HCT116 (cell line): ENCODE measurements around the gene RABEPK. TPM values are rescaled to one million over a fixed set of nuclear protein-coding genes. Genes with fewer than 3 reads are reported as not detected.
A peak's percentile ranks its signal among the peaks of the same experiment; 100 is the strongest.

Source experiments
- ATAC-seq: fragments of 200-7000 bp; cut with Tn5 transposase; 2 replicates; pipeline ENCODE4 v1.9.1; 2020; ENCODE audit warnings: mild to moderate bottlenecking, moderate library complexity
- BruUV-seq: library from RNA; stranded (reverse); fragments of 400-500 nt; replicated peaks from 2 replicates; lab custom pipeline; 2021; lab: Mats Ljungman, UMichigan
- CTCF ChIA-PET: fragments of 300-600 bp; sonication (Branson Sonifier 250); formaldehyde crosslinking; loops from one replicate; lab custom pipeline; 2021; ENCODE audit warnings: antibody characterized with exemption; lab: Charles Lee
- POLR2A ChIA-PET: fragments of 300-600, 350-600 bp; sonication (Branson Sonifier 250); formaldehyde crosslinking; loops from one replicate; lab custom pipeline; 2021; ENCODE audit warnings: antibody characterized with exemption; lab: Charles Lee
- RAD21 ChIA-PET, 2 experiments: fragments of 300-600 bp; sonication (Branson Sonifier 250); formaldehyde crosslinking; loops; one replicate each; lab custom pipeline; 2023; ENCODE audit warnings: low total read pairs in 2 of 2; ENCODE audit not compliant: uncharacterized antibody in 2 of 2, unreplicated experiment in 2 of 2, low non-redundant PET in 1 of 2; lab: Charles Lee
- DNase-seq: peaks from one replicate; pipeline ENCODE4 v3.0.0-alpha.2; 2010; ENCODE audit warnings: low read depth, low spot score
- H2AFZ ChIP-seq: fragments of 200-600 bp; shearing (Covaris generic), sonication (generic); 2 replicates; pipeline ENCODE4 v1.6.1; 2017; ENCODE audit warnings: low read depth, mixed run types, mixed read lengths, antibody characterized with exemption, low read length; ENCODE audit not compliant: poor library complexity, severe bottlenecking
- H3K27ac ChIP-seq: 2 replicates; pipeline ENCODE4 v1.5.1; 2012; ENCODE audit warnings: low read depth, low read length
- H3K27me3 ChIP-seq: fragments of 200-600 bp; sonication (generic); 2 replicates; pipeline ENCODE4 v1.6.1; 2016; ENCODE audit warnings: mixed run types, low read length, mixed read lengths; ENCODE audit not compliant: insufficient read depth
- H3K36me3 ChIP-seq, 2 experiments: fragments of 200-500 bp in 1 of 2; fragments of 200-600 bp in 1 of 2; sonication (Bioruptor generic) in 1 of 2; sonication (generic) in 1 of 2; 2 replicates each; pipeline versions ENCODE4 v1.5.1 to v1.6.1; 2014 to 2016; ENCODE audit warnings: low read length in 2 of 2, inconsistent platforms in 1 of 2, mixed read lengths in 1 of 2, mixed run types in 1 of 2; ENCODE audit not compliant: insufficient read depth in 2 of 2, control insufficient read depth in 1 of 2
- H3K4me1 ChIP-seq, 2 experiments: fragments of 200-600 bp in 1 of 2; sonication (generic) in 1 of 2; 2 replicates each; pipeline versions ENCODE4 v1.5.1 to v1.6.1; 2012 to 2017; ENCODE audit warnings: low read length in 2 of 2, inconsistent platforms in 1 of 2, mild to moderate bottlenecking in 1 of 2, mixed read lengths in 1 of 2, mixed run types in 1 of 2, moderate library complexity in 1 of 2; ENCODE audit not compliant: insufficient read depth in 2 of 2, control insufficient read depth in 1 of 2
- H3K4me2 ChIP-seq: fragments of 200-600 bp; sonication (generic); 2 replicates; pipeline ENCODE4 v1.6.1; 2017; ENCODE audit warnings: mixed run types, low read length, mixed read lengths
- H3K4me3 ChIP-seq, 2 experiments: fragments of 200-600 bp in 1 of 2; sonication (generic) in 1 of 2; replicated peaks in 1 of 2; 2 replicates each; pipeline ENCODE4 v1.5.1; 2011 to 2016; ENCODE audit warnings: low read length in 2 of 2, control low read depth in 1 of 2, low read depth in 1 of 2, mild to moderate bottlenecking in 1 of 2, mixed read lengths in 1 of 2, mixed run types in 1 of 2
- H3K79me2 ChIP-seq: fragments of 200-600 bp; sonication (generic); 2 replicates; pipeline ENCODE4 v1.6.1; 2017; ENCODE audit warnings: mild to moderate bottlenecking, mixed run types, low read length, moderate library complexity, mixed read lengths; ENCODE audit not compliant: insufficient read depth
- H3K9ac ChIP-seq: fragments of 200-600 bp; sonication (generic); 2 replicates; pipeline ENCODE4 v1.6.1; 2016; ENCODE audit warnings: low read length, mixed read lengths
- H3K9me2 ChIP-seq: fragments of 200-600 bp; sonication (generic), shearing (Covaris generic); 2 replicates; pipeline ENCODE4 v1.6.1; 2017; ENCODE audit warnings: mixed run types, mild to moderate bottlenecking, moderate library complexity; ENCODE audit not compliant: insufficient read depth
- H3K9me3 ChIP-seq, 2 experiments: fragments of 200-500 bp in 1 of 2; fragments of 200-600 bp in 1 of 2; sonication (Bioruptor generic) in 1 of 2; sonication (generic) in 1 of 2; 2 replicates each; pipeline ENCODE4 v1.6.1; 2014 to 2017; ENCODE audit warnings: low read length in 2 of 2, mixed read lengths in 2 of 2, inconsistent platforms in 1 of 2, low read depth in 1 of 2, mild to moderate bottlenecking in 1 of 2, mixed run types in 1 of 2, moderate library complexity in 1 of 2; ENCODE audit not compliant: control insufficient read depth in 1 of 2, insufficient read depth in 1 of 2
- H4K20me1 ChIP-seq: fragments of 200-600 bp; sonication (generic), shearing (Covaris generic); 2 replicates; pipeline ENCODE4 v1.6.1; 2017; ENCODE audit warnings: mixed run types, mild to moderate bottlenecking, moderate library complexity; ENCODE audit not compliant: insufficient read depth
- CEBPB ChIP-seq: IDR thresholded peaks from 2 replicates; pipeline ENCODE4 v1.6.1; 2012; ENCODE audit warnings: low read depth
- ELF1 ChIP-seq: IDR thresholded peaks from 2 replicates; pipeline ENCODE4 v1.6.1; 2012; ENCODE audit warnings: low read depth, borderline replicate concordance
- FOSL1 ChIP-seq: IDR thresholded peaks from 2 replicates; pipeline ENCODE4 v1.6.1; 2012; ENCODE audit warnings: low read depth
- JUND ChIP-seq: IDR thresholded peaks from 2 replicates; pipeline ENCODE4 v1.6.1; 2012
- MAX ChIP-seq: IDR thresholded peaks from 2 replicates; pipeline ENCODE4 v1.6.1; 2012
- POLR2A ChIP-seq: IDR thresholded peaks from 2 replicates; pipeline ENCODE4 v1.7.0; 2011; ENCODE audit warnings: borderline replicate concordance; ENCODE audit not compliant: insufficient read depth, insufficient read length; ENCODE audit errors: extremely low read depth
- POLR2AphosphoS5 ChIP-seq: IDR thresholded peaks from 2 replicates; pipeline ENCODE4 v1.6.1; 2011; ENCODE audit warnings: mild to moderate bottlenecking, low read depth, low read length, moderate library complexity
- RAD21 ChIP-seq: IDR thresholded peaks from 2 replicates; pipeline ENCODE4 v1.6.1; 2012; ENCODE audit warnings: low read depth, mild to moderate bottlenecking
- REST ChIP-seq: IDR thresholded peaks from 2 replicates; pipeline ENCODE4 v1.6.1; 2012; ENCODE audit warnings: low read depth
- SIN3A ChIP-seq: IDR thresholded peaks from 2 replicates; pipeline ENCODE4 v1.6.1; 2012; ENCODE audit warnings: low read depth
- SRF ChIP-seq: IDR thresholded peaks from 2 replicates; pipeline ENCODE4 v1.6.1; 2012; ENCODE audit warnings: low read depth
- TCF7L2 ChIP-seq: IDR thresholded peaks from 2 replicates; pipeline ENCODE4 v1.7.0; 2011; ENCODE audit warnings: borderline replicate concordance, inconsistent platforms; ENCODE audit not compliant: insufficient read depth, insufficient read length; ENCODE audit errors: extremely low read depth
- ZBTB33 ChIP-seq: IDR thresholded peaks from 2 replicates; pipeline ENCODE4 v1.6.1; 2011; ENCODE audit warnings: mild to moderate bottlenecking, low read length, moderate library complexity; ENCODE audit not compliant: insufficient replicate concordance; ENCODE audit errors: extremely low read depth
- ZFX ChIP-seq: fragments of 450-650 bp; IDR thresholded peaks from 2 replicates; pipeline ENCODE4 v1.6.1; 2017
- intact Hi-C: fragments of 100-400 bp; cut with micrococcal nuclease; formaldehyde crosslinking; loops from 2 replicates; pipeline ENCODE4 v1.10.0; 2022
- total RNA-seq: library from RNA; stranded (reverse); gene quantifications from one replicate; pipeline ENCODE4 v1.2.1, GENCODE V29; 2021; ENCODE audit not compliant: unreplicated experiment

RABEPK gene
- total RNA-seq, 1 experiment from 2014 or later, result 48.3 TPM

- Histone ChIP-seq H3K9ac (no peak overlapping the region), H3K4me3 (no peak overlapping the region; a peak in 1 of 4 replicates), H3K36me3 (no peaks in the 10 kb centered on the region; a peak in 1 of 4 replicates), H3K9me3 (no peaks in the 10 kb centered on the region), H4K20me1 (no peaks in the 10 kb centered on the region), H3K27me3 (no peaks in the 10 kb centered on the region), H3K9me2 (no peaks in the 10 kb centered on the region), H2AFZ (no peak overlapping the region), H3K79me2 (peaks cover 39% of the 10 kb centered on the region), H3K27ac (no peak overlapping the region), H3K4me1 (peaks cover 3 to 19% of the 10 kb centered on the region in 2 experiments; a peak in 2 of 4 replicates), H3K4me2 (peak overlapping the region; percentile 96)
- DNase-seq, result no peak
- RAD21 ChIA-PET, result no interaction called here
- ATAC-seq, result no peak
- no peak for TF ChIP-seq TCF7L2
- no peak for TF ChIP-seq CEBPB
- TF ChIP-seq MAX, result no peak
- no peak for TF ChIP-seq SRF
- no peak for TF ChIP-seq SIN3A
- no peak for TF ChIP-seq POLR2AphosphoS5
- TF ChIP-seq ZFX, result no peak
- no peak for TF ChIP-seq RAD21
- TF ChIP-seq ELF1, result no peak
- no peak for TF ChIP-seq POLR2A
- TF ChIP-seq JUND, result no peak
- TF ChIP-seq FOSL1, result no peak
- no peak for TF ChIP-seq REST
- no peak for TF ChIP-seq ZBTB33
- BruUV-seq, result no TSS peak
- intact Hi-C loops, result no loop called here
- CTCF ChIA-PET, result no interaction called here
- POLR2A ChIA-PET, result interaction anchor here (1.7 to 2.5 kb wide), 2 partner anchors 18 to 19 kb away, joined by 8 to 18 read pairs; partner anchors contain the start of gene HSPA5
These were observed 60.2 kb downstream of the RABEPK start for GRCh38 chr9:125260561-125260960.
